GM19238 (cell line): ENCODE data around the gene RAE1.

Experiments
- DNase-seq: peaks from one replicate; pipeline ENCODE4 v3.0.0; 2011; ENCODE audit warnings: low spot score; ENCODE audit not compliant: insufficient read length

The RAE1 gene

GRCh38 chr20:57399587-57400155 is 48.6 kb downstream of the RAE1 start:
- DNase-seq: peak; percentile 84

- no peak for DNase-seq
Observed at GRCh38 chr20:57400231-57400701, 49.2 kb downstream of the RAE1 start.

- DNase-seq: peak; percentile 75
Observed at GRCh38 chr20:57400821-57401564, 49.9 kb downstream of the RAE1 start.

GRCh38 chr20:57401565-57401918 is 50.5 kb downstream of the RAE1 start:
- no peak for DNase-seq

- no peak for DNase-seq
Observed at GRCh38 chr20:57402206-57403125, 51.4 kb downstream of the RAE1 start.

GRCh38 chr20:57403216-57403615 is 52.2 kb downstream of the RAE1 start:
- DNase-seq: no peak

- no peak for DNase-seq
Observed at GRCh38 chr20:57404006-57404405, 53.0 kb downstream of the RAE1 start.

- no peak for DNase-seq
Observed at GRCh38 chr20:57404419-57405072, 53.5 kb downstream of the RAE1 start.

- DNase-seq: no peak
Observed at GRCh38 chr20:57405236-57406016, 54.4 kb downstream of the RAE1 start.

- DNase-seq: no peak
Observed at GRCh38 chr20:57407541-57407956, 56.5 kb downstream of the RAE1 start.

- no peak for DNase-seq
Observed at GRCh38 chr20:57408131-57408530, 57.1 kb downstream of the RAE1 start.

GRCh38 chr20:57408536-57409233 is 57.6 kb downstream of the RAE1 start:
- DNase-seq: no peak

- DNase-seq: no peak
Observed at GRCh38 chr20:57409316-57409671, 58.2 kb downstream of the RAE1 start.

- DNase-seq: no peak
Observed at GRCh38 chr20:57409672-57410397, 58.8 kb downstream of the RAE1 start.

- DNase-seq: no peak
Observed at GRCh38 chr20:57410398-57410920, 59.4 kb downstream of the RAE1 start.

- no peak for DNase-seq
Observed at GRCh38 chr20:57410924-57411323, 59.9 kb downstream of the RAE1 start.

- no peak for DNase-seq
Observed at GRCh38 chr20:57411406-57412283, 60.6 kb downstream of the RAE1 start.

- no peak for DNase-seq
Observed at GRCh38 chr20:57412347-57413029, 61.4 kb downstream of the RAE1 start.
